ENCODE measurements around the gene ATP2B2.

The ATP2B2 gene

GRCh38 chr3:10338591-10339353, 166.6 kb downstream of the ATP2B2 start:
- no peak for DNase-seq

- DNase-seq, result no peak
Measured at GRCh38 chr3:10338164-10338470, 167.3 kb downstream of the ATP2B2 start.

GRCh38 chr3:10337323-10338163, 167.8 kb downstream of the ATP2B2 start:
- DNase-seq, result no peak

GRCh38 chr3:10336761-10337160, 168.6 kb downstream of the ATP2B2 start:
- no peak for DNase-seq

GRCh38 chr3:10335871-10336622, 169.3 kb downstream of the ATP2B2 start:
- no peak for DNase-seq

GRCh38 chr3:10335190-10335738, 170.1 kb downstream of the ATP2B2 start:
- DNase-seq, result no peak

- DNase-seq, result no peak
Measured at GRCh38 chr3:10334459-10334858, 170.9 kb downstream of the ATP2B2 start.

GRCh38 chr3:10334042-10334441, 171.3 kb downstream of the ATP2B2 start:
- no peak for DNase-seq

- DNase-seq, result no peak
Measured at GRCh38 chr3:10333349-10333650, 172.1 kb downstream of the ATP2B2 start.

GRCh38 chr3:10332481-10333348, 172.7 kb downstream of the ATP2B2 start:
- no peak for DNase-seq

- DNase-seq, result no peak
Measured at GRCh38 chr3:10331320-10331719, 174.1 kb downstream of the ATP2B2 start.

- no peak for DNase-seq
Measured at GRCh38 chr3:10330319-10330718, 175.1 kb downstream of the ATP2B2 start.

GRCh38 chr3:10329495-10330015, 175.8 kb downstream of the ATP2B2 start:
- DNase-seq, result no peak

GRCh38 chr3:10328460-10329071, 176.8 kb downstream of the ATP2B2 start:
- no peak for DNase-seq

- DNase-seq, result no peak
Measured at GRCh38 chr3:10327592-10327991, 177.8 kb downstream of the ATP2B2 start.

- DNase-seq, result no peak
Measured at GRCh38 chr3:10322352-10322710, 183.1 kb downstream of the ATP2B2 start.

- no peak for DNase-seq
Measured at GRCh38 chr3:10321630-10322351, 183.6 kb downstream of the ATP2B2 start.

- DNase-seq, result no peak
Measured at GRCh38 chr3:10320320-10320677, 185.1 kb downstream of the ATP2B2 start.

- DNase-seq, result no peak
Measured at GRCh38 chr3:10319804-10320203, 185.6 kb downstream of the ATP2B2 start.

- no peak for DNase-seq
Measured at GRCh38 chr3:10319251-10319650, 186.1 kb downstream of the ATP2B2 start.

- no peak for DNase-seq
Measured at GRCh38 chr3:10317961-10318350, 187.4 kb downstream of the ATP2B2 start.

Data from retina (tissue), 1 donor.